OCI-LY1 (cell line): Measurements from ENCODE around the gene CACNA1C.

Source experiments
- H2AFZ ChIP-seq: fragments of 200-600 bp; sonication (generic), shearing (Covaris generic); 2 replicates; pipeline ENCODE4 v1.6.0; 2014; ENCODE audit warnings: antibody characterized with exemption, mild to moderate bottlenecking, low read length
- H3F3A ChIP-seq: fragments of 200-600 bp; sonication (generic), shearing (Covaris generic); 2 replicates; pipeline ENCODE4 v1.6.0; 2014; ENCODE audit warnings: mild to moderate bottlenecking, antibody characterized with exemption, low read length, moderate library complexity; ENCODE audit not compliant: insufficient read depth
- H3K27ac ChIP-seq: fragments of 200-600 bp; sonication (generic); 2 replicates; pipeline ENCODE4 v1.5.1; 2014; ENCODE audit warnings: low read length, mixed run types, mild to moderate bottlenecking, low read depth; ENCODE audit not compliant: poor library complexity, severe bottlenecking
- H3K27me3 ChIP-seq: fragments of 200-600 bp; sonication (generic); 2 replicates; pipeline ENCODE4 v1.6.0; 2014; ENCODE audit warnings: antibody characterized with exemption, mild to moderate bottlenecking, low read length, moderate library complexity; ENCODE audit not compliant: insufficient read depth
- H3K36me3 ChIP-seq: fragments of 200-600 bp; sonication (generic); 2 replicates; pipeline ENCODE4 v1.6.1; 2014; ENCODE audit warnings: mild to moderate bottlenecking, antibody characterized with exemption, low read length, moderate library complexity, mixed read lengths; ENCODE audit not compliant: insufficient read depth
- H3K4me1 ChIP-seq: fragments of 200-600 bp; sonication (generic); 2 replicates; pipeline ENCODE4 v1.5.1; 2014; ENCODE audit warnings: mild to moderate bottlenecking, low read length, moderate library complexity; ENCODE audit not compliant: insufficient read depth, severe bottlenecking
- H3K4me2 ChIP-seq: fragments of 200-600 bp; sonication (generic), shearing (Covaris generic); 2 replicates; pipeline ENCODE4 v1.6.1; 2014; ENCODE audit warnings: low read length
- H3K4me3 ChIP-seq: fragments of 200-600 bp; sonication (generic); 2 replicates; pipeline ENCODE4 v1.5.1; 2014; ENCODE audit warnings: low read length, low read depth, mild to moderate bottlenecking, mixed read lengths; ENCODE audit not compliant: poor library complexity, severe bottlenecking
- H3K79me2 ChIP-seq: fragments of 200-600 bp; shearing (Covaris generic); 2 replicates; pipeline ENCODE4 v1.6.1; 2016; ENCODE audit warnings: mixed run types, low read length, mixed read lengths; ENCODE audit not compliant: insufficient read depth
- H3K9ac ChIP-seq: fragments of 200-600 bp; sonication (generic), shearing (Covaris generic); 2 replicates; pipeline ENCODE4 v1.6.1; 2014; ENCODE audit warnings: mild to moderate bottlenecking, low read length, mixed read lengths
- H3K9me2 ChIP-seq: fragments of 200-600 bp; sonication (generic), shearing (Covaris generic); 2 replicates; pipeline ENCODE4 v1.6.1; 2014; ENCODE audit warnings: low read depth, mild to moderate bottlenecking, low read length, mixed read lengths
- H3K9me3 ChIP-seq: fragments of 200-600 bp; shearing (Covaris generic); 2 replicates; pipeline ENCODE4 v1.6.1; 2014; ENCODE audit warnings: low read length, mixed read lengths
- H4K20me1 ChIP-seq: fragments of 200-600 bp; sonication (generic), shearing (Covaris generic); 2 replicates; pipeline ENCODE4 v1.6.0; 2016; ENCODE audit warnings: mild to moderate bottlenecking, low read length; ENCODE audit not compliant: insufficient read depth
- CTCF ChIP-seq: fragments of 200-600 bp; sonication (generic), shearing (Covaris generic); IDR thresholded peaks from 2 replicates; pipeline ENCODE4 v1.5.1; 2017; ENCODE audit warnings: mild to moderate bottlenecking, antibody characterized with exemption, low read length, moderate library complexity, mixed read lengths
- EZH2 ChIP-seq: fragments of 200-600 bp; sonication (generic), shearing (Covaris generic); IDR thresholded peaks from 2 replicates; pipeline ENCODE4 v1.8.0; 2017; ENCODE audit warnings: borderline replicate concordance, mixed run types, mild to moderate bottlenecking, antibody characterized with exemption, low read length, moderate library complexity, mixed read lengths

CACNA1C gene

GRCh38 chr12:2639020-2639298 is 586.2 kb downstream of the CACNA1C start:
- Histone ChIP-seq H4K20me1 (no peaks in the 10 kb centered on the region), H3K9me3 (no peaks in the 10 kb centered on the region), H3F3A (no peaks in the 10 kb centered on the region), H3K4me3 (no peak overlapping the region), H3K4me2 (no peak overlapping the region), H3K9ac (no peak overlapping the region), H3K36me3 (no peaks in the 10 kb centered on the region), H3K27me3 (0 out of 2 replicates have a peak, but pooled peaks cover 9% of the 10 kb centered on the region), H3K79me2 (no peaks in the 10 kb centered on the region), H3K27ac (no peak overlapping the region), H2AFZ (no peak overlapping the region), H3K9me2 (no peaks in the 10 kb centered on the region), H3K4me1 (no peaks in the 10 kb centered on the region)
- TF ChIP-seq CTCF, result no peak
- no peak for TF ChIP-seq EZH2

GRCh38 chr12:2640281-2640680 is 587.5 kb downstream of the CACNA1C start:
- Histone ChIP-seq H3K4me2 (no peak overlapping the region), H2AFZ (no peak overlapping the region), H4K20me1 (no peaks in the 10 kb centered on the region), H3K9me2 (no peaks in the 10 kb centered on the region), H3K9me3 (no peaks in the 10 kb centered on the region), H3F3A (no peaks in the 10 kb centered on the region), H3K4me1 (no peaks in the 10 kb centered on the region), H3K79me2 (no peaks in the 10 kb centered on the region), H3K36me3 (no peaks in the 10 kb centered on the region), H3K4me3 (no peak overlapping the region), H3K9ac (no peak overlapping the region), H3K27ac (no peak overlapping the region), H3K27me3 (0 out of 2 replicates have a peak, but pooled peaks cover 9% of the 10 kb centered on the region)
- TF ChIP-seq EZH2, result no peak
- TF ChIP-seq CTCF, result no peak

GRCh38 chr12:2640709-2641108 is 587.9 kb downstream of the CACNA1C start:
- no peaks in the 10 kb centered on the region for H3K4me1 ChIP-seq
- no peaks in the 10 kb centered on the region for H3K79me2 ChIP-seq
- H3K9me3 ChIP-seq, result no peaks in the 10 kb centered on the region
- no peak overlapping the region for H3K9ac ChIP-seq
- H3K9me2 ChIP-seq, result no peaks in the 10 kb centered on the region
- no peak overlapping the region for H2AFZ ChIP-seq
- H3K4me3 ChIP-seq, result no peak overlapping the region
- no peaks in the 10 kb centered on the region for H3K36me3 ChIP-seq
- no peak overlapping the region for H3K27ac ChIP-seq
- H3F3A ChIP-seq, result no peaks in the 10 kb centered on the region
- H3K27me3 ChIP-seq, result 0 out of 2 replicates have a peak, but pooled peaks cover 9% of the 10 kb centered on the region
- H3K4me2 ChIP-seq, result no peak overlapping the region
- TF ChIP-seq EZH2, result no peak
- no peak for TF ChIP-seq CTCF
- H4K20me1 ChIP-seq, result no peaks in the 10 kb centered on the region
